ENCODE data around the gene INSYN1. TPM values are rescaled to one million over a fixed set of nuclear protein-coding genes. Genes with fewer than 3 reads are reported as not detected.

The INSYN1 gene
- total RNA-seq, 2 experiments from 2014 or later: not detected

DNA sequence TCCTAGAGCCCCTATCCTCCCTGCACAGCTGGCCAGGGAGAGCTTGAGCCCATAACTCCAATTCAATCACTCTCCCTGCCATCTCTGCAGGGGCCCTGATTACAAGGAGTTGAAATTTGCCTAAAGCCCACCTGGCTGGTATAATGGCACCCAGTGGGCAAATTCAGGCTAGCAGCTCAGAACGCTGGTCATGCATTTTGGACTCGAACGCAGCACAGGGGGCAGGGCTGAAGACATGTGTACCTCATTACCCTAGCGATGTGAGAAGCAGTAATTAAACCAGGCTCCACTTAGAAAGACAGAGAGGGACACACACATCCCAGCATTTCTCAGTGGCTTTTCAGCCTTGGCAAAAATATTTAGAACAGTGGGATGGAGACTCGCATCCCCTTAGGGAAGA, 3.2 kb downstream of the INSYN1 start:
- BruUV-seq (replicated peaks): no TSS peak
- Histone ChIP-seq H3K4me1 (ENCODE audit: insufficient read depth, low read length, poor library complexity, severe bottlenecking) (no peaks in the 10 kb centered on the region), H3K27ac (ENCODE audit: low read depth, low read length, poor library complexity, severe bottlenecking) (no peak overlapping the region), H3K9me2 (ENCODE audit: insufficient read depth, low read length) (no peaks in the 10 kb centered on the region), H3K9me3 (ENCODE audit: low read length) (no peaks in the 10 kb centered on the region), H3K4me2 (ENCODE audit: low read length) (no peak overlapping the region), H4K20me1 (ENCODE audit: insufficient read depth, low read length) (no peaks in the 10 kb centered on the region), H2AFZ (ENCODE audit: low read length) (no peak overlapping the region), H3K4me3 (ENCODE audit: low read depth, low read length, poor library complexity, severe bottlenecking) (no peak overlapping the region), H3K36me3 (ENCODE audit: insufficient read depth, low read length) (no peaks in the 10 kb centered on the region), H3K79me2 (ENCODE audit: insufficient read depth, low read depth, low read length) (no peaks in the 10 kb centered on the region)
- POLR2A ChIA-PET: no interaction called here
- intact Hi-C loops (cut with micrococcal nuclease; ENCODE audit: unreplicated experiment): no loop called here
- TF ChIP-seq EZH2phosphoT487 (IDR thresholded peaks at IDR 0.05; ENCODE audit: borderline replicate concordance, low read depth, low read length): no peak
- TF ChIP-seq, protein P1, sequence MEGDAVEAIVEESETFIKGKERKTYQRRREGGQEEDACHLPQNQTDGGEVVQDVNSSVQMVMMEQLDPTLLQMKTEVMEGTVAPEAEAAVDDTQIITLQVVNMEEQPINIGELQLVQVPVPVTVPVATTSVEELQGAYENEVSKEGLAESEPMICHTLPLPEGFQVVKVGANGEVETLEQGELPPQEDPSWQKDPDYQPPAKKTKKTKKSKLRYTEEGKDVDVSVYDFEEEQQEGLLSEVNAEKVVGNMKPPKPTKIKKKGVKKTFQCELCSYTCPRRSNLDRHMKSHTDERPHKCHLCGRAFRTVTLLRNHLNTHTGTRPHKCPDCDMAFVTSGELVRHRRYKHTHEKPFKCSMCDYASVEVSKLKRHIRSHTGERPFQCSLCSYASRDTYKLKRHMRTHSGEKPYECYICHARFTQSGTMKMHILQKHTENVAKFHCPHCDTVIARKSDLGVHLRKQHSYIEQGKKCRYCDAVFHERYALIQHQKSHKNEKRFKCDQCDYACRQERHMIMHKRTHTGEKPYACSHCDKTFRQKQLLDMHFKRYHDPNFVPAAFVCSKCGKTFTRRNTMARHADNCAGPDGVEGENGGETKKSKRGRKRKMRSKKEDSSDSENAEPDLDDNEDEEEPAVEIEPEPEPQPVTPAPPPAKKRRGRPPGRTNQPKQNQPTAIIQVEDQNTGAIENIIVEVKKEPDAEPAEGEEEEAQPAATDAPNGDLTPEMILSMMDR (conservative IDR thresholded peaks at IDR 0.05; ENCODE audit: low read length): no peak
- no peak for DNase-seq (ENCODE audit: low spot score)
- CTCF ChIA-PET (ENCODE audit: unreplicated experiment): no interaction called here

DNA sequence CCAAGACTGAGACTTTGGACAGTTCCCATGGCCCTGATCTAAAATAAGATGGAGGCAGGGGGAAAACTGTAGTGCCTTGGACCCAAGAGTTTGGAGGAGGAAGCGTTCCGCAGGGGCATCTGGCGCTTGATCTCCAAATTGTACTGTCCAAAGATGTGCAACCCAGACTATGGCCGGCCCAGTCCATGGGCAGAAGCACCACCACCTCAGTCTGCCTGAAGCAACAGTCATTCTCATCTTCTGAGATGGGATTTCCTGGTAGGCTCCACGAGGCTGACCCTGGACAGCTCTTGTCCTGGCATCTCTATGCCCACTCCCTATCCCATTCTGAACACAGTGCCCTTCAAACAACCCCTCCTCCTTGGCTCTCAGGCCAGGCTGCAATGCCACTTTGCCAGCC, 3.6 kb downstream of the INSYN1 start:
- Histone ChIP-seq H3K27ac (ENCODE audit: low read depth, low read length, poor library complexity, severe bottlenecking) (no peak overlapping the region), H3K9me2 (ENCODE audit: insufficient read depth, low read length) (no peaks in the 10 kb centered on the region), H3K4me1 (ENCODE audit: insufficient read depth, low read length, poor library complexity, severe bottlenecking) (no peaks in the 10 kb centered on the region), H3K9me3 (ENCODE audit: low read length) (no peaks in the 10 kb centered on the region), H2AFZ (ENCODE audit: low read length) (no peak overlapping the region), H4K20me1 (ENCODE audit: insufficient read depth, low read length) (no peaks in the 10 kb centered on the region), H3K79me2 (ENCODE audit: insufficient read depth, low read depth, low read length) (no peaks in the 10 kb centered on the region), H3K36me3 (ENCODE audit: insufficient read depth, low read length) (no peaks in the 10 kb centered on the region), H3K4me2 (ENCODE audit: low read length) (no peak overlapping the region), H3K4me3 (ENCODE audit: low read depth, low read length, poor library complexity, severe bottlenecking) (no peak overlapping the region)
- BruUV-seq (replicated peaks): no TSS peak
- intact Hi-C loops (cut with micrococcal nuclease; ENCODE audit: unreplicated experiment): no loop called here
- CTCF ChIA-PET (ENCODE audit: unreplicated experiment): no interaction called here
- TF ChIP-seq, protein P1 (conservative IDR thresholded peaks at IDR 0.05; ENCODE audit: low read length): no peak
- no peak for TF ChIP-seq EZH2phosphoT487 (IDR thresholded peaks at IDR 0.05; ENCODE audit: borderline replicate concordance, low read depth, low read length)
- DNase-seq (ENCODE audit: low spot score): no peak
- POLR2A ChIA-PET: no interaction called here

DNA sequence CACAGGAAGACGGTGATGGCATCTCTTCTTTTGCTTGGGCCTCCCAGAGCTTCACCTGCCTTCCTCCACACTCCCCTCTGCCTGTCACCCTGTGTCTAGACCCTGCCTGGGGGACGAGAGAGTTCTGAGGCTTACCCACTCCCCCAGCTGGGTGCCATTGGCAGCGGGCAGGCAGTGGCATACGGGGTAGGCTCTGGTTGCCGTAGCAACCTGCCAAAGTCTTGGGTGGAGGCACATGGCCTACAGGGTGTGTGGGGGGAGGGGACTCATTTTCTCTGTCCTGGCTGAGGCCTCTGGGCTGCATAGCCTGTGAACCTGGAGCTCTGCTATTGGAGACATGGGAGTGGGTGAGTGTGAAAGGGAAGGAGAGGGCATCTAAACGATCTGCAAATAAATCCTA, 4.4 kb downstream of the INSYN1 start:
- no peak overlapping the region for H3K27ac ChIP-seq (ENCODE audit: low read depth, low read length, poor library complexity, severe bottlenecking)
- H3K4me3 ChIP-seq (ENCODE audit: low read depth, low read length, poor library complexity, severe bottlenecking): no peak overlapping the region
- H2AFZ ChIP-seq (ENCODE audit: low read length): no peak overlapping the region
- no peaks in the 10 kb centered on the region for H4K20me1 ChIP-seq (ENCODE audit: insufficient read depth, low read length)
- no peaks in the 10 kb centered on the region for H3K9me3 ChIP-seq (ENCODE audit: low read length)
- no peaks in the 10 kb centered on the region for H3K36me3 ChIP-seq (ENCODE audit: insufficient read depth, low read length)
- H3K4me2 ChIP-seq (ENCODE audit: low read length): no peak overlapping the region
- TF ChIP-seq EZH2phosphoT487 (IDR thresholded peaks at IDR 0.05; ENCODE audit: borderline replicate concordance, low read depth, low read length): no peak
- TF ChIP-seq, protein P1 (conservative IDR thresholded peaks at IDR 0.05; ENCODE audit: low read length): no peak
- CTCF ChIA-PET (ENCODE audit: unreplicated experiment): no interaction called here
- no peaks in the 10 kb centered on the region for H3K79me2 ChIP-seq (ENCODE audit: insufficient read depth, low read depth, low read length)
- BruUV-seq (replicated peaks): no TSS peak
- no peaks in the 10 kb centered on the region for H3K4me1 ChIP-seq (ENCODE audit: insufficient read depth, low read length, poor library complexity, severe bottlenecking)
- POLR2A ChIA-PET: no interaction called here
- intact Hi-C loops (cut with micrococcal nuclease; ENCODE audit: unreplicated experiment): no loop called here
- DNase-seq (ENCODE audit: low spot score): no peak
- H3K9me2 ChIP-seq (ENCODE audit: insufficient read depth, low read length): no peaks in the 10 kb centered on the region
